Measurements from ENCODE around the gene DUSP11.
"Not testable (repeated sequence)": the region's sequence is repeated elsewhere in the genome, so short reads cannot be mapped to it uniquely, and the experiment has no call there.

The DUSP11 gene

DNA sequence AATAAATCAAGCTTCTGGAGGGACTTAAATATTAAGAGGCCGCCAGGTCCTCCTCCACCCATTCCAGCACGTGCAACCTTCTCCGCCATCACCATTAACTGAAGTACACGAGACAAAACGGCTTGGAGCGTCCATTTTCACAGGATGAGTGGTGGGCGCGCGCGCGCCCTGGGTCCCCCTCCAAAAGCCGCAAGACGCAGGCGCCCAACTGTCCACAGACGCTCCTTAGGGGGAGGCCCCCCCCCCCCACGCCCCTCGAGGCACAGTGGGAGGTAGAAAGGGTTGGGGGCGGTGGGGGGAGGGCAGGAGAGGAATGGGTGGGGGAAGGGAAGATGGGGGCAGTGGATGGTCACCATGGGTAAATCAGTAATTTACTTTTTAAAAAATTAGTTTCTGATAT is 38.4 kb upstream of the DUSP11 start:
- TF ChIP-seq EGR1 (IDR thresholded peaks at IDR 0.05): no peak
- TF ChIP-seq, protein P1, sequence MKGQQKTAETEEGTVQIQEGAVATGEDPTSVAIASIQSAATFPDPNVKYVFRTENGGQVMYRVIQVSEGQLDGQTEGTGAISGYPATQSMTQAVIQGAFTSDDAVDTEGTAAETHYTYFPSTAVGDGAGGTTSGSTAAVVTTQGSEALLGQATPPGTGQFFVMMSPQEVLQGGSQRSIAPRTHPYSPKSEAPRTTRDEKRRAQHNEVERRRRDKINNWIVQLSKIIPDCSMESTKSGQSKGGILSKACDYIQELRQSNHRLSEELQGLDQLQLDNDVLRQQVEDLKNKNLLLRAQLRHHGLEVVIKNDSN (IDR thresholded peaks at IDR 0.05): no peak

DNA sequence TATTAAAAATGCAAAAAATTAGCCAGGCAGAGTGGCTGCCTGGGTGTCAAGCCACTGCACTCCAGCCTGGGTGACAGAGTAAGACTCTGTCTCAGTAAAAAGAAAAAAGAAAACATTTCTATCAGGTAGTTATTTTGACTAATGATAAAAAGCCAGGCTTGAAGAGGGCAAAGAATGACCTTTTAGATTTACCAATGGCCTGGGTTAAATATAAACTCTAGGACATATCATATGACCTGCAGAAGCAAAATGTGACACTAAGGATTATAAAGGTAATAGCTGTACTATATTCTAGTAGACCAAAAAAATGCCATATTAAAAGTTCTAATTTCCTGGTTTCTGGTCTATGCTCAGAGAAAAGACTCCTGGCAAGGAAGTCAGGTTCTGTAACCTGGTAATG is 32.7 kb upstream of the DUSP11 start:
- TF ChIP-seq TAF1 (IDR thresholded peaks at IDR 0.05; ENCODE audit: low read depth) (no peak), NFIC (IDR thresholded peaks at IDR 0.05) (no peak), EP300 (IDR thresholded peaks at IDR 0.05; ENCODE audit: borderline replicate concordance) (no peak)

DNA sequence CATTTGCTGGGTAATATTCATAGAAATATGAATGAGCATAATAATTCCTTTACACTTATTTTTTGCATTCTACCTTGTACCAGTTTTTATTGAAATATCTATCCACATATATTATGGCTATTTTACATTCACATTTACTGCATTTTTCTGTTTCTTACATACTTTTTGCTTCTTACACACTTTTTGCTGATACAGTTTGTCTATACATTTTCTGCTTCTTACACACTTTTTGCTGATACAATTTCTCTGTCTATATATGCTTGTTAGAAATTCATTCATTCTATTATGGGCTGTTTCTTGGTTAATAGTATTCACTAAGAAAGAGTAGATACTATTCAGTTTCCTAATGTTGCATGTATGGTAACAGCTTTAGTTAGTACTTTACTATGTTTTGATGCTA is 32.0 kb upstream of the DUSP11 start:
- TF ChIP-seq, protein P2, sequence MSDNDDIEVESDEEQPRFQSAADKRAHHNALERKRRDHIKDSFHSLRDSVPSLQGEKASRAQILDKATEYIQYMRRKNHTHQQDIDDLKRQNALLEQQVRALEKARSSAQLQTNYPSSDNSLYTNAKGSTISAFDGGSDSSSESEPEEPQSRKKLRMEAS (IDR thresholded peaks at IDR 0.05): no peak
- no peak for TF ChIP-seq RAD21 (IDR thresholded peaks at IDR 0.05; ENCODE audit: low read depth)
- TF ChIP-seq EGR1 (IDR thresholded peaks at IDR 0.05): no peak
- no peak for TF ChIP-seq EP300 (IDR thresholded peaks at IDR 0.05; ENCODE audit: borderline replicate concordance)
- no peak for TF ChIP-seq CEBPB (IDR thresholded peaks at IDR 0.05)
- TF ChIP-seq, protein P3, sequence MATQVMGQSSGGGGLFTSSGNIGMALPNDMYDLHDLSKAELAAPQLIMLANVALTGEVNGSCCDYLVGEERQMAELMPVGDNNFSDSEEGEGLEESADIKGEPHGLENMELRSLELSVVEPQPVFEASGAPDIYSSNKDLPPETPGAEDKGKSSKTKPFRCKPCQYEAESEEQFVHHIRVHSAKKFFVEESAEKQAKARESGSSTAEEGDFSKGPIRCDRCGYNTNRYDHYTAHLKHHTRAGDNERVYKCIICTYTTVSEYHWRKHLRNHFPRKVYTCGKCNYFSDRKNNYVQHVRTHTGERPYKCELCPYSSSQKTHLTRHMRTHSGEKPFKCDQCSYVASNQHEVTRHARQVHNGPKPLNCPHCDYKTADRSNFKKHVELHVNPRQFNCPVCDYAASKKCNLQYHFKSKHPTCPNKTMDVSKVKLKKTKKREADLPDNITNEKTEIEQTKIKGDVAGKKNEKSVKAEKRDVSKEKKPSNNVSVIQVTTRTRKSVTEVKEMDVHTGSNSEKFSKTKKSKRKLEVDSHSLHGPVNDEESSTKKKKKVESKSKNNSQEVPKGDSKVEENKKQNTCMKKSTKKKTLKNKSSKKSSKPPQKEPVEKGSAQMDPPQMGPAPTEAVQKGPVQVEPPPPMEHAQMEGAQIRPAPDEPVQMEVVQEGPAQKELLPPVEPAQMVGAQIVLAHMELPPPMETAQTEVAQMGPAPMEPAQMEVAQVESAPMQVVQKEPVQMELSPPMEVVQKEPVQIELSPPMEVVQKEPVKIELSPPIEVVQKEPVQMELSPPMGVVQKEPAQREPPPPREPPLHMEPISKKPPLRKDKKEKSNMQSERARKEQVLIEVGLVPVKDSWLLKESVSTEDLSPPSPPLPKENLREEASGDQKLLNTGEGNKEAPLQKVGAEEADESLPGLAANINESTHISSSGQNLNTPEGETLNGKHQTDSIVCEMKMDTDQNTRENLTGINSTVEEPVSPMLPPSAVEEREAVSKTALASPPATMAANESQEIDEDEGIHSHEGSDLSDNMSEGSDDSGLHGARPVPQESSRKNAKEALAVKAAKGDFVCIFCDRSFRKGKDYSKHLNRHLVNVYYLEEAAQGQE (IDR thresholded peaks at IDR 0.05; ENCODE audit: low read depth): no peak
- no peak for TF ChIP-seq FOXM1 (IDR thresholded peaks at IDR 0.05; ENCODE audit: borderline replicate concordance, low read depth)
- no peak for TF ChIP-seq ZBTB7A (IDR thresholded peaks at IDR 0.05; ENCODE audit: low read depth)
- no peak for TF ChIP-seq TAF1 (IDR thresholded peaks at IDR 0.05; ENCODE audit: low read depth)
- TF ChIP-seq YY1 (IDR thresholded peaks at IDR 0.05; ENCODE audit: low read depth): no peak
- TF ChIP-seq CREB1 (IDR thresholded peaks at IDR 0.05; ENCODE audit: low read depth): no peak

DNA sequence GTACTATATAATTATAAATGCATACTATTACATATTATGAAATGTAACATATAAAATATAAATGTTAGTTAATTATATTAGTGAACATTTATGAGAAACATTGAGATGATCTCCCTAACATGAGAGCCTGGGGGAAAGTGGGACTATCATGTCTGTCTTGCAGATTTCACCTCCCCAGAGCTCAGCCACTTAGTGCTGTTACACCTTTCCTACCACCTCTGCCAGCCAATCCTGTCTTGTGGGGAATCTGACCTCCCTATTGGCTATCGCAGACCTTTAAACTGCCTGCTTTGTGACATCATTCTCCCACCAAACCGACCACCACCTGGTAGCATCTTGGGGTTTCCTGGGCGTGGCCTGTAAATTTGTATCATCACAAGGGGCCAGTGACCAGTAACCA is 4.0 kb upstream of the DUSP11 start, which contains the start of gene C2orf78:
TSS of gene C2orf78 (plus strand) at position 301 of the 400 bp plus-strand sequence. CDS start 127 bp downstream, outside the sequence.
- TF ChIP-seq, protein P1 (IDR thresholded peaks at IDR 0.05): not testable (repeated sequence)
- TF ChIP-seq TAF1, ZBTB7A (IDR thresholded peaks at IDR 0.05; ENCODE audit: low read depth): not testable (repeated sequence)

DNA sequence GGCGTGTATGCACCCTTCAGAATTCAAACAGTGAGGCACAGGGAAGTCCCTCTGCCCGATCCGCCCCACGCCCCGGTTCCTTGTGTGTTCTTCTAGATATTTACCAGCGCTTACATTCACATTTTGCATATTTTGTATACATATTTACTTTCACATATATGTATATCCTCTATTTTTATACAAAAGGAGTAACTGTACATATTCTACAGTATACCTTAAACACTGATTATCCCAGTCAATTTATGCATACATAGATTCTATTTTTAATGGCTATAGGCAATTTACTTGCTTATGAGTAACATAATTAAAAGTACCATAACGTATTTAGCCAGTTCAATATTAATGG is 307 bp upstream of the DUSP11 start:
- TF ChIP-seq RAD21 (IDR thresholded peaks at IDR 0.05; ENCODE audit: low read depth): no peak
- no peak for TF ChIP-seq TAF1 (IDR thresholded peaks at IDR 0.05; ENCODE audit: low read depth)
- TF ChIP-seq, protein P2 (IDR thresholded peaks at IDR 0.05): no peak
- no peak for TF ChIP-seq ZBTB7A (IDR thresholded peaks at IDR 0.05; ENCODE audit: low read depth)
- TF ChIP-seq FOXM1 (IDR thresholded peaks at IDR 0.05; ENCODE audit: borderline replicate concordance, low read depth): no peak
- no peak for TF ChIP-seq TEAD4 (IDR thresholded peaks at IDR 0.05)
- no peak for TF ChIP-seq EP300 (IDR thresholded peaks at IDR 0.05; ENCODE audit: borderline replicate concordance)
- no peak for TF ChIP-seq YY1 (IDR thresholded peaks at IDR 0.05; ENCODE audit: low read depth)
- TF ChIP-seq, protein P3 (IDR thresholded peaks at IDR 0.05; ENCODE audit: low read depth): no peak

DNA sequence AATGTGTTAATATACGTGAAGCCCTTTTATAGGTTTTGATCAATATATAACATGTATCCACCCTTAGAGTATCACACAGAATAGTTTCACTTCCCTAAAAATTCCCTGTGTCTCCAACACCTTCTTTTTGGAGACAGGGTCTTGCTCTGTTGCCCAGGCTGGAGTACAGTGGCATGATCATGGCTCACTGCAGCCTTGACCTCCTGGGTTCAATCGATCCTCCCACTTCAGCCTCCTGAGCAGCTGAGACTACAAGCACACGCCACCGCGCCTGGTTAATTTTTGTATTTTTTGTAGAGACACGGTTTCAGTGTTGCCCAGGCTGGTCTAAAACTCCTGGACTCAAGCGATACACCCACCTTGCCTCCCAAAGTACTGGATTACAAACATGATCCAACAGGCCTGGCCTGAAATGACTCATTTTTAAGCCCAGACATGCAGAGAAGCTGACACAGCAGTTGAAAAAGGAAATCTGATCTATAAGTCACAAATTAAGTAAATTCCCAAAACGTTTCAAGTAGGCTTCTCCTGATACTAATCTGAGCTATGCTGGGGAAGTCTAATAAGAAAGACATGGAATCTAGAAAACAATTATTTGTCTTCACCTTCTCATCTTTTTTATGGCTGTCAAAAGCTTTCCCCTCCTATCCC is 2.9 kb downstream of the DUSP11 start:
- TF ChIP-seq, protein P3 (IDR thresholded peaks at IDR 0.05; ENCODE audit: low read depth): no peak
- TF ChIP-seq CEBPB (IDR thresholded peaks at IDR 0.05) (no peak), TAF1 (IDR thresholded peaks at IDR 0.05; ENCODE audit: low read depth) (no peak), RAD21 (IDR thresholded peaks at IDR 0.05; ENCODE audit: low read depth) (no peak), ZBTB7A (IDR thresholded peaks at IDR 0.05; ENCODE audit: low read depth) (no peak), NFIC (IDR thresholded peaks at IDR 0.05) (no peak), EP300 (IDR thresholded peaks at IDR 0.05; ENCODE audit: borderline replicate concordance) (no peak), CREB1 (IDR thresholded peaks at IDR 0.05; ENCODE audit: low read depth) (no peak)
- TF ChIP-seq, protein P1 (IDR thresholded peaks at IDR 0.05): no peak
